GM21528 (cell line): ENCODE measurements around the gene BCAS1.

Experiments
- ATAC-seq: cut with Tn5 transposase; IDR thresholded peaks from one replicate; pipeline ENCODE4 v1.9.1; 2021; ENCODE audit warnings: mild to moderate bottlenecking, moderate library complexity; ENCODE audit not compliant: unreplicated experiment, low FRiP score

The BCAS1 gene

DNA sequence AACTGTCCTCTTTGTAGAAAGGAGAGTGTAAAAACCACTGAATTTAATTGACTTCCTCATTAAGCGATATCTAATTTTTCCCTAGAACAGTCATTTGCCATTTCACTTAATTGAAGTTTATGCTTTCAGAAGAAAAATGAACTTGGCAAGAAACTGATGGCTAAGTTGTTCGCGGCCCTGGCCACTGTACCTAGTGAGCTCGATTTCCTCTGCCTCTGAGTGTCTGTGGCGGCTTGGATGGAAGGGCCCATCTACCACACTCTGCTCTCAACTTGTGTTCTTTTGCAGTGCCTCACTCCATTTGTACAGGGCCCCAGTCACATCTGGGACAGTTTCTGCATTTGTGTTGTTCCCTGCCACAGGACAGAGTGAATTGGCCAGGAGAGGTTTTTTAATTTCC lies 102.9 kb downstream of the BCAS1 start:
- no peak for ATAC-seq

DNA sequence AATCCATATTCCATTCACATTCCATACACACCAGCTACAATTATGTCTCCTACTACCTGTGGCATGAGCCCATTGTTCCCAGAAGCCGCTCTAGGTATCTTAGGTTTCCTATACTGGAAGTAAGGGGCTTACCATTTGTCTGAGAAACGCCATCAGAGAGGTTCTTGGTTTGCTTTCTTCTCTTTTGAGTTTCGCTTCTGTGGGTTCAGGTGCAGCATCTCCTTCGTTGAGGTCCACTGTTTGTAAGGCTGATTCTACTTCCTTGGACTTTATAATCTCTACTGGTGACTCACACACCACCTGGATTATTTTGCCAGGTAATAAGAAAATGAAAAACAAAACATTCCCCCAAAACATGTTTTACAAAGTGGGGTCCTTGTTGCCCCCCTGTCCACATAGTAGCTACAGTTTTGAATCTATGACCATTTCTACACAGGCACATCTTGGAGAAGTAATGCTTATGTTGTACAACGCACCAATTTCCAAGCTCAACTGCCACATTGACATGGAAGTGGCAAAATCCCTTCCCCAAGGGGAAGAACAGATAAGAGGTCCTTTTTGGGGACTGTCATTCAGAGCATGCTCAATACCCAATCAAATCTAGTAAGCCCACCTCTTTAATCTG lies 103.5 kb downstream of the BCAS1 start:
- ATAC-seq, result no peak

DNA sequence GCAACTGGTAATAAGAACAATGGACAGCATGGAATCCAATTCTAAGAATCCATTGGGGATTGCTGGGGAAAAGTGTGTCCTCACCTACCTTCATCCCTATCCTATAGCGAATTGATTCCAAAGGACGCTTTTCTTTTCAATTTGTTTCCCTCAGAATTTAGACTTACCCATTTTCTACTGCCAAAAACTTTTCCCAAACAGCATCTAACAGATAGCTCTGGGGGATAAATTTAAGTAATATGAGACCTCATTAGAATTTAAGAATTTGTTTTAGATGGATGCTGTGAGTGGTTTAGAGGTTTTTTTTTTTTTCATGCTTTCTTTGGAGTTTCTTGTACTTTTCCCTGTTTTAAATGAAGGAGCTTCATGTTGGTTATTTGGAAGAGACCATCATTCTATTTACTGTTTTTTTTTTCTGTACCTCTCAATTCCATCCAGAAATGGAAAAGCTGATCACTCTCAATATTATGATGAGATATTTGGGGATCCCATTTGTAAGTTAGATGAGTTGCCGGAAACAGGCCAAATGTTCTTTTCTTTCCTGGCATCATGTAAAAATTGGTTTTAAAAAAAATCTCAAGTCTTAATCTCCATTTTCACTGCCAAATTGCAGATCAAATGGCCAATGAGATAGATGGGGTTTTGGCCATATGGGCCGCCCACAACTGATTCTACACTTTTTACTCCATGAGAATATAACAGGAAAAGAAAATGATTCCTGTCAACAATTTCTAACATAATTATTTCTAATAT lies 105.7 kb downstream of the BCAS1 start:
- no peak for ATAC-seq

DNA sequence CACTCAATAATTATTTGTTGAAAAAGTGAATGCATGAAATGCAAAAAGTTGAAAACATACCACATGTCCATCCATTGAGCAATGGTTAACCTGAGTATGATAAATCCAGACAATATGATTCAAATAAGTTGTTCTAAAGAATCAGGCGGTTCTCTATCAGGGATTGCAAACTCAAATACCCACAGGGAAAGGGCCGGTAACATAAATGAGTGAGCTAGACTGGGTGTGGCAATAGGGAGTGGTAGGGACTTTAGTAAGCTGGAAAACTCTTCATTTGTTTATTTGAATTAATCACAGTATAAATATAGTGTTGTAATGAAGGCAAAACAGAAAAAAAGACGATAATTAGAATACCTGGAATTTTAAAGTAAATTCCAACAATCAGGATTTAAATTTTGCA lies 106.3 kb downstream of the BCAS1 start:
- no peak for ATAC-seq

DNA sequence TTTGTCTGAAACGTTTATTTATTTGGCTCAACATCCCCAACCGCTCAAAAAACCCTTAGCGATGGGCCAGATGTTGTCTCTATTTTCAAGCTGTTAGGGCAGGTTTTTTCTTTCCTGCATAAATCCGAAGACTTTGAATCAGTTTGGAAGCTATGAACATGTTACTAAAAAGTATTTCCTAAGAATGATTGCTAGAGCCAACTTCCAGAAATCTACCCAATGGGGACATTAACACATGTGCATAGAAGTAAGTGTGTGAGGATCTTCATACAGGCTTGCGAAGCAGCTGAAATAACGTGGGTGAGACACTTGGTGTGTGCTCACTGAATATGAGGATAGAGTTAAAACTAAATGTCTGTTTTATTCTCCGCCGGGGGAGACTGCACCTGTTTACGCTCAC lies 106.8 kb downstream of the BCAS1 start:
- ATAC-seq, result no peak

DNA sequence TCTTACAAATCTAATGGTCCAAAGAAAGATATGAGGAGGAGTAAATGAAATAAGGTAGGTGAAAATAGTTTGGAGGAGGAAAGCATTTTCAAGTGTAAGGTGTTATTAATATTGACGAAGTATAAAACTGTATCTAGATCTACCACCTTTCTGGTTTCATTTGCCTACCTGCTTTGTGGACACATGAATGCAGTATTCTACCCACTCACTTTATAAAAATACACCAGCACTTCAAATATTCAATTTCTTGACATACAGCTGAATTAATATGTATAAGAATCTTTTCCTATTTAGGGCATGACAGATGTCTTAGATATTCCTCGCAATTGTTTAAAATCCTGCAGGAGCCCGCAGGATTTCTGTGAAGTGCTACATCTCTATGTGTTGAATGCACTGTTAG lies 108.0 kb downstream of the BCAS1 start:
- ATAC-seq, result no peak

DNA sequence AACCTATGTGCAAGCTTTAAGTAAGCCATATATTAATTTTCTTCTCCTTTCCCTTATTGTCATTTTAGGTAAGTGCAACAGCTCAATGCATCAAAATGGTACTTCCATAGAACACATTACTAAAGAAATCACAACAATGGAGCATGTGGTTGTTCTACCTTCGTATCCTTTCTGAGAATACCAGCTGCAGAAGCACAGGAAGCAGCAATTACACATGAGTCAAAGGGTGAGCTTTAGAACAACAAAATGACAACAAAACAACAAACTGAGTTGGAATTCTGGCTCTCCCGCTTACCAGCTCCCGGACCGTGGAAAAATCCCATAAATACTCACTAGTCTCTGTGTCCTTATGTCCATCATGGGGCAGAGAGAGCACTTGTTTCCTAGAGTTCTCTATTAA lies 108.9 kb downstream of the BCAS1 start:
- ATAC-seq, result no peak

DNA sequence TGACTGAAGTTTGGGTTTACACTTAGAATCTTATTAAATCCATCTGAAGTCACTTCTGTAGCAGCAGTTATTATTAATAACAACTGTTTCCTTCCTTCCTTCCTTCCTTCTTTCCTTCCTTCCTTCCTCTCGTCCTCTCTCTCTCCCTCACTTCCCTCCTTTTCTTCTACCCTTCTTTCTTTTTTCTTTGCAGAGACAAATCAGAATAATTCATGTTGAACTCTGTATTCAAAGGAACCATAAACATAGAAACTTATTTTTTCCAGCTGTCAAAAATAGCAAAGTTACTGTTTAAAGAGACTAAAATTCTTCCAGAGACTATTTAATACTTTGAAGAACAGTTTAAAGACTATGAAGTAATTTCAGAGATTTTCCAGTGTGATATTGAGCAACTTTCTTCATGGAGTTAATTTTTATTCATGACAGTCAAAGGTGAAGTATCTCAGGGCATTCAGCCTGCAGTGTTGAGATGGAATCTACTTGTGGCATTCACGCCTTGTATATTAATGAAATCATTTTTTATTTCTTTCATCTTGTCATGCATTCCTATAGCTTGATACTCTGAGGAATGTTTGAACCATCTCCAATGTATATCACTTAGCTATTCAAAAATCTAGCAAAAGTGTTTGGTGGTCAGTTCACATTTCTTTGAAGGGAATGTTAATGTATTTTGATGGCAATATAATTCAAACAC lies 109.7 kb downstream of the BCAS1 start:
- no peak for ATAC-seq

DNA sequence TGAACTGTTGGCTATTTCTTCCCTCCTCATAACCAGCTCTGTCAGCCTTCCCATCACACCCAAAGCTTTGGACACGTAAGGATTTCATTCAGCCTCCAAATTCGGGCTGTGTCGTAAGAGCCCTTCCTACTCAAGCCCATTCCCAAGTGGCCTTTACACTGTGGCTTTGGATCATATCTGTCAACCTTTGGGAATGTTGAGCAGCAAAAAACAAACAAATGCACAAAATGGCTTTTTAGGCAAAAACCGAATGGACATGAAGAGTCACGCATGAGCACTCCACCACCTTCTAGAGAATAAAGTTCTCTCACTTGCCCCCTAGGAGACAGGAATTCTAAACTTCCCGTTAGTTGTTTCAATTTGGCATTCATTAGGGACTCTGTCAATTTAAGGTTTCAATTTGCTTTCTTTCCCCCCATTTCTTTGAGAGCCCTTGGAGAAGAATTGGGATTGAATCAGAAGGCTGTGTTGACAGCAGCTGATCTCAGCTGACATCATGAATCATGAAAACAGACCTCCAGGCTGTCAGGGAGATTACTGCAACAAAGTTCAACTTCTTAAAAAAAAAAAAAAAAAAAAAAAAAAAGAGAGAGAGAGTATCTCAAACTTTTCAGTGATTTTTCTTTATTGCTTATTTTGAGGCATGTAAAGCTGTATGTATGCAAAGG lies 110.3 kb downstream of the BCAS1 start:
- no peak for ATAC-seq

DNA sequence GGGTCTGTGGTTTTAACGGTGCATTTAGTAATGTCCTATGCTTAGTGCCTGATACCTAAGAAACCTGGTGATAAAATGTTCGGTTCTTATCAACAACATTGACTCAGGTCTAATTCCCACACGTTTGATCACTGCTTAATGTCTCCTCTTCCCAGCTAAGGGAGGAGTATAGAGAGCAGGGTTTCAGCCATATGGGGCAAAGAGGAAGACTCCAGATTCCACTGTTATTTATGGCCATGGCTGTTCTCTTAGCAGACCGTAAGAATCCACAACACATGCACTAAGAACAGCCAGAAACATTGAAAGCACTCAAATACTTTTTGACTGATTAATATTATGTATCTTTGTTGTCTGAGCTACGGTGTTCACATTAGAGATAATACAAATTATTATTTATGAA lies 112.1 kb downstream of the BCAS1 start:
- ATAC-seq, result no peak

DNA sequence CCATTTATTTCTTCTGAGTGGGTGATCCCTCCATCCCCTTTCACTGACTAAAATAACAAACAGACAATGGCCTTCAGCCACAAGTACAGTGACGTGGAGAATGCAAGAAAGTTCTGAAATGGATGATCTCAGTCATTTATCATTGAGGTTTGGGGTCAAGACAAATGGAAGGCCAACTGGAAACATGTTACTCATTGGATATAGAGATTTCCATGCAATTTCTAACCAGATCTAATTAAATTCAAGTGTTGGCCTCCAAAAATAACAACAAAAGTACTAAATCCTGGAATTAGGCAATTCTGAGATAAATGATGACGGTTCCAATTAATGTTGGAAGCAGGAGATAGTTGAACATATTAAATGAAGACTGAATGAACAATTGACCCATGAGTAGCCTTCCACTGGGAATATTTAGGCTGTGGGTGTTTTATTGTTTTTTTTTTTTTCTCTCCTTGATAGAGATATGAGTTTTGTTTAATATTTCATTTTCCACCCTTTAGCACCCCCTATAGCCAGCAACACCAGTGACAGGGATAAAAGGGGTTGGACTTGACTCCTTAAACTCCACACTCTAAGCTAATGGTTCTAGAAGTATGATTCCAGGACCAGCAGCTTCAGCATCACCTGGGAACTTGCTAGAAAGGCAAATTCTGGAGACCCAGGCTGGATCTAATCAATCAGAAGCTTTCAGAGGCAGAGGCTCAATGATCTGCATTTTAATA lies 112.8 kb downstream of the BCAS1 start:
- ATAC-seq, result no peak

DNA sequence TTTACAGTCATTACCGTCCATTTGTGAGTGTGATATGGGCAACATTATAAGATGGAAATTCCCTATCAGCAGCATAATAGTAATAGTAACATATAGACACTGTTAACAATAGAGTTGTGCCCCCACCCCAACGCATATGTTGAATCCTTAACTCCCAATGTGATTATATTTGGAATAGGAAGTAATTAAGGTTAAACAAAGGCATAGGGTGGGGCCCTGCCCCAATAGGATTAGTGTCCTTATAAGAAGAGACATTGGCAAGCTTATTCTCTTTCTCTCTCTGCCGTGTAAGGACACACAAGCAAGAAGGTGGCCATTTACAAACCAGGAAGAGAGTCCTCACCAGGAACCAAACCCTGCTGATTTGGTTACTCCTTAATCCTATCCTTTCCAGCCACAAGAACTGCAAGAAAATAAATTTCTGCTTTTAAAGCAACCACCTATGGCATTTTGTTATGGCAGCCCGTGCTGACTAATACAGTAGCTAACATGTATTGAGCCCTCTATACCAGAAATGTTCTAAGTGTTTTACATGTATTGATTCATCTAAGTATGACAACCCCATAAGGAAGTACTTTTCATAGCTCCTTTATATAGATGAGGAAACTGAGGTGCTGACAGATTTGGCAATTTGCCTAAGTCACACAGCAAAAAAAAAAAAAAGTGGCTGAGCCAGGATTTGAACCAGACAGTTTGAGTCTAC lies 114.2 kb downstream of the BCAS1 start:
- no peak for ATAC-seq

DNA sequence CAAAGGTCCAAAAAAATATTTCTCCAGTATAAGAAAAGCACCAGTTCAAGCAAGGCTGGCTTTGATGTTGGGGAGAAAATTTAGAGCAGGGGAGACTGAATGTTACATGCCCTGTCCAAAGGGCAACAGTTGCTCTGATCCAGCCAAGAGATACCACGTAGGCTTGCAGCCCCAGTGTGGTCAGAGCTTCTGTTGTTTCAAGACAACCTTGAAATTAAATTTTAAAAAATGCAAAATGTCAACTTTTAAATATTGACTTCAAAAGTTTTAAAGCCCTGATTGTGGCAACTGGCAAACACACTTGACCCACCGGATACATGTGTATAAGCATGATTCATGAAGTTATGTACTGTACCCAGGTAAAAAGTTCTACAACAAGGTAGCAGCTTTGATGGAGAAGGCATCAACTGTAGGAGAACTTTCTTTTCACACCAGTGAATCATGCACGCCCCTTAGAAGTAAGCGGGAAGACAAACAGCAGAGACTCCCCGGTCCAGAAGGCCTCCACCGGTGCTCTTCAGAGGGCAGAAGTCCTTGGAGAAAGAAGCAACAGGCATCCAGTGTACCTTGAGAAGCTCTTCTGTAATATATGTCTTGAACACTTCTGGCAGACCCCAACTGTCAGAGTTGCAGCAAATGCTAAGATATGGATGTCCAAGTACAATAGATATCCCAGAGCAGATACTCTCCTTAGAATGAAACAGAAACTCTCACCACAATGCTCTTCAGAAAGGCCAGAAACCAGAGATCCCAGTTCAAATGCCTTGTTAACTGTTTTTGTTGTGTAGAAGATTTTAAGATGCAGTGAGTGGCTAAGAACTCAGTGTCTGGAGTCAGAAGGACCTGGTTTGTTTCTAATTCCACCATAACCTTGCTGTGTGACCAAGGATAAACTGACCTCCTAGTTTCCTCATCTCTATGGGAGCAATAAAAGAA lies 115.4 kb downstream of the BCAS1 start:
- ATAC-seq, result no peak

DNA sequence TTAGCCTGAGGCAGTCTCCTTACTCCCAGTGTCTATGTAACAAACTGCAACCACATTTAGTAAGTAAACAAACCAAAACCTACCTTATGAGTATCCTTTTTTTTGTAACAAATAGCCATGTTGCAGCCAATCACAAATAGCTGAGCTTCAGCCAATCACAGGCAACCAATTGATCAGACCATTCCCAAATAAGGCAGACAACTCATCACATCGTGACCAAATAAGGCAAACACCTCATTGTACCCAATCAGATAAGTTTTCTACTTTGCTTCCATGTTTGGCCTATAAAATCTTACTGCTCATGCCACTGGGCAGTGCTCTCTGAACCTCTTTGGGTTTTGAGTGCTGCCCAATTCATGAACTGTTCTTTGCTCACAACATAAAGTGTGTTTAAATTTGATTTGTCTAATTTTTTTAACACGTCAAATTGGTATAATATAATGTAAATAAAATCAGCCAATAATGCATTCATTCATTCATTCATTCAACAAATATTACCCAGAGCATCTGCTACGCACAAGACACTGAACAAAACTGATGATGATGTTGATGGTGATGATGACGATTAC lies 117.8 kb downstream of the BCAS1 start:
- ATAC-seq, result no peak

DNA sequence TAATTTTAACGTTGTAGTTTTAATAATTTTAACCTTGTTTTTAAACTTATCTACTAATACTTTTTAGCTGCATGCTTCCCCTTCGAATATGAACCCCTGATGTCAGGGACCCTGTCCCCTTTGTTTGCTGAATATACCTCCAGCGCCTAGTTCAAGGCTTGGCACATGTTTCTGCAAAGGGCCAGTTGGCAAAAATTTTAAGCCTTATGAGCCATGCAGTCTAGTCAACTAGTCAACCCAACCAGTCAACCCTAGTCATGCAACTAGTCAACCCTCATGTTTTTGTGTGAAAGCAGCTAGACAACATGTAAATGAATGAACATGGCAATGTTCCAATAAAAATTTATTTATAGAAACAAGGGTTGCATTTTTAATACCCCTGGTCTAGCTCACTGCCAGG lies 119.8 kb downstream of the BCAS1 start:
- no peak for ATAC-seq

DNA sequence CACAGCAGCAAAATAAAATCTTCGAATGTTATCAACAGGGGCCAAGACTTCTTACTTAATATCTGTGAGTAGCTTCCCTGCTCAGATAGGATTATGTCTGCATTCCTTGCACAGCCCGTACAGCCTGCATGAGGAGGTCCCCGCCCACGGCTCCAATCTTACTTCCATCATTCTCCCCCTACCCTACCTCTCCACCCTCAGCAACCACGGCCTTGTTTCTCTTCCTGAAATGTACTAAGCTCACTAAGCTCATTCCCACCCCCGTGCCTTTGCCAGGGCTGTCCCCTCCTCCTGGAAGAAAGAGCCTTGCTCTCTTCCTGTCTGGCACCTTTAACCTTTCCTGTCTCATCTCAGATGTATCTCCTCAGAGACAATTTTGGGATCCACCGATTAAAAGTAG lies 120.4 kb downstream of the BCAS1 start:
- ATAC-seq, result no peak

DNA sequence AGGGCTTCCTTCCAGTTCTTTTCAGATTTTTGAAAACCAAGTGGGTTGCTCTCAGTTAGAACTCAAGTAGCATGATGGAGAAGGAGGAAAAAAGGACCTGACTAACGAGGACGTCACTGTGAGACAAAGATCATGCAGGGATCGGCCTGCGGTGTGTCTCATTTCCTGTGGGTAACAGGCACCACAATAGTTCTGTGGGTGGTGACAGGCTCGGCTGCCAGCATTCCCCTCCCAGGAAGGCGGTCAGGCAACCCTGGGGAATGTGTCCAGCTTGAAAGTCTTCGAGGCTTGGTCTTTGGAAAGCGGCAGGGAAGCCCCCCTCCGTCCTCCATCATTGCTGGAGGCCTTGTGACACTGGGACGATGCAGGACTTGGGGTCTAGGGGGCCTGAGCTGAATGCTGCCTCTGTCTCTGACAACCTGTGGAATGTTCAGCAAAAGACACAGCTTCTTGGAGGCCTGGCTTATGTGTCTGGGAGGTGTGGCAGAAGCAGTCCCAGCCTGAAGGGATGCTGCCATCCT lies 121.0 kb downstream of the BCAS1 start:
- peak; percentile 92 for ATAC-seq
